HFFc6 (cell line): ENCODE data around the gene TNFRSF19. TPM values are rescaled to one million over a fixed set of nuclear protein-coding genes. Genes with fewer than 3 reads are reported as not detected.
A peak's percentile ranks its signal among the peaks of the same experiment; 100 is the strongest.

Source experiments
- DNase-seq: peaks from one replicate; pipeline ENCODE4 v3.0.0-alpha.2; 2018
- H3K27ac Mint-ChIP-seq: 2 replicates; pipeline ENCODE4 v1.8.0; 2020; ENCODE audit warnings: mild to moderate bottlenecking, mixed read lengths
- H3K27me3 Mint-ChIP-seq: 2 replicates; pipeline ENCODE4 v1.8.0; 2021; ENCODE audit warnings: mild to moderate bottlenecking, moderate library complexity, mixed read lengths; ENCODE audit not compliant: insufficient read depth
- H3K36me3 Mint-ChIP-seq: 2 replicates; pipeline ENCODE4 v1.8.0; 2021; ENCODE audit warnings: low read depth, mixed read lengths
- H3K4me1 Mint-ChIP-seq: 2 replicates; pipeline ENCODE4 v1.8.0; 2020; ENCODE audit warnings: low read depth, mixed read lengths
- H3K4me3 Mint-ChIP-seq: 2 replicates; pipeline ENCODE4 v1.8.0; 2020; ENCODE audit warnings: mild to moderate bottlenecking, moderate library complexity, mixed read lengths
- H3K9me3 Mint-ChIP-seq: 2 replicates; pipeline ENCODE4 v1.8.0; 2020; ENCODE audit warnings: mild to moderate bottlenecking, mixed read lengths
- total RNA-seq, 6 experiments: library from RNA; stranded (reverse); fragmentation: NEBNext Ultra II Directional; extraction: Animal tissue kit (Norgen Biotek cat#: 25700); gene quantifications; 2 replicates in 1 of 6; 3 replicates in 5 of 6; pipeline ENCODE4 v1.2.3, GENCODE V29; 2021
- TF ChIP-seq, protein P1 (sequence below): fragments of 200-600 bp; sonication (generic); IDR thresholded peaks from 2 replicates; pipeline ENCODE4 v1.5.0; 2021; ENCODE audit warnings: antibody characterized with exemption, mild to moderate bottlenecking

TNFRSF19 gene
- total RNA-seq, 6 experiments from 2014 or later, result 5.9 to 10.1 (median 8.7) TPM

DNA sequence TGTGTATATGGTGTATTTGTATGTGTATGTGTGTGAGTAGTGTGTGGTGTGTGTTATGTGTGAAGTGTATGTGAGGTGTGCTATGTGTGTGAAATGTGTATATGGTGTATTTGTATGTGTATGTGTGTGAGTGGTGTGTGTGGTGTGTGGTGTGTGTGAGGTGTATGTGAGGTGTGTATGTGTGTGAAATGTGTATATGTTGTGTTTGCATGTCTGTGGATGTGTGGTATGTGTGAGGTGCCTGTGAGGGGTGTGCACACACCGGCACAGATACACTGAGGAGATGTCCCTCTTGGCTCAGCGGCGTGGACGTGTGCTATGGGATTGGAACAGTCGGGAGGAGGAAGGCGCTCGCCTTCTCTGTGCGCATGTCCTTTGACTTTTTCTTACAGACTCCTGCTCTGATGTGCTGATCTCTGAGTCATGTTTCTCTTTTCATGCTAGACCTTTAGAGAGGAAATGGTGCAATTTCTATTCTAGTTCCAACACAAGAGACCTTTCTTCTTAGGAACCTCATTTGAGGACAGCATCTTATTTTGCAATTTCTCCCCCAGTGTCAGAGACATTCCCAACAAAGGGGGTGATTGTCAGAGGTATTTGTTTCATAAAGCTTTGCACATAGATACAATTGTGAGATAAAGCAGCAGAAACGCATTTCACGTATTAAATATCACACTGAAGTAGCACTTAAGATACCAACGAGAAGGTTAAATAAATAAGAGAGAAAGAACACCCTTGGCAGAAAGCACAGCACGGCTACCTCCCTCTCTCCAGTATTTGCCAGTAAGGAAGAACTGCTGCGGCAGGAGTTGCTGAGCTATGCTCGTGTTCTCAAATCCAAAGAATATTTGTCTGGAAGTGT lies 11.3 kb upstream of the TNFRSF19 start:
- Mint-ChIP-seq H3K36me3 (no peaks in the 10 kb centered on the region), H3K4me3 (no peak overlapping the region), H3K27me3 (no peaks in the 10 kb centered on the region)

DNA sequence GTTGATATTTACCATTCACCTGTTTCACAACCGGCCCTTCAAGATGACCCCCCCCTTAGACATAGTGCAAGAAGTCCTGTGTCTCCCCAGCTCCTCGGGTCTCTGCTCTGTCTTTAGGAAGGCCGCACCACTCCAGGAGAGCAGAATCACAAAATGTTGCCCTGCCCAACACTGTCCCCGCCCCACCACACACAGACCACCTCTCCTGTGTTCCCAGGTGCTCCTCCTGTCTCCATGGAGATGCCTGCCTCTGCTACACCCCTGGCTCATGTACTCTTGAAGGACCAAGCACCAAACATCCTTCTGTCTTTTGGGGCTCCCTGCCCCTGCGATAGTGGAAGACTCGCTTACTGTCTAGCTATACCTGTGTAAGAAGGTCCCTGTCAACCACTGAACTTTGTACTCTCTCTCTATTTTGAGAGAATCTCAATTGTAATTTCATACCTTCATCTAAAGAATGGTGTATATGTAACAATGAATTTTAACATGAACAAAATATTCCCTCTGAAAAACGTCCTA lies 9.6 kb upstream of the TNFRSF19 start:
- no peaks in the 10 kb centered on the region for H3K9me3 Mint-ChIP-seq
- H3K36me3 Mint-ChIP-seq, result no peaks in the 10 kb centered on the region
- DNase-seq, result no peak
- H3K4me3 Mint-ChIP-seq, result no peak overlapping the region
- no peak overlapping the region for H3K27ac Mint-ChIP-seq
- TF ChIP-seq, protein P1, sequence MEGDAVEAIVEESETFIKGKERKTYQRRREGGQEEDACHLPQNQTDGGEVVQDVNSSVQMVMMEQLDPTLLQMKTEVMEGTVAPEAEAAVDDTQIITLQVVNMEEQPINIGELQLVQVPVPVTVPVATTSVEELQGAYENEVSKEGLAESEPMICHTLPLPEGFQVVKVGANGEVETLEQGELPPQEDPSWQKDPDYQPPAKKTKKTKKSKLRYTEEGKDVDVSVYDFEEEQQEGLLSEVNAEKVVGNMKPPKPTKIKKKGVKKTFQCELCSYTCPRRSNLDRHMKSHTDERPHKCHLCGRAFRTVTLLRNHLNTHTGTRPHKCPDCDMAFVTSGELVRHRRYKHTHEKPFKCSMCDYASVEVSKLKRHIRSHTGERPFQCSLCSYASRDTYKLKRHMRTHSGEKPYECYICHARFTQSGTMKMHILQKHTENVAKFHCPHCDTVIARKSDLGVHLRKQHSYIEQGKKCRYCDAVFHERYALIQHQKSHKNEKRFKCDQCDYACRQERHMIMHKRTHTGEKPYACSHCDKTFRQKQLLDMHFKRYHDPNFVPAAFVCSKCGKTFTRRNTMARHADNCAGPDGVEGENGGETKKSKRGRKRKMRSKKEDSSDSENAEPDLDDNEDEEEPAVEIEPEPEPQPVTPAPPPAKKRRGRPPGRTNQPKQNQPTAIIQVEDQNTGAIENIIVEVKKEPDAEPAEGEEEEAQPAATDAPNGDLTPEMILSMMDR, result no peak
- H3K4me1 Mint-ChIP-seq, result no peaks in the 10 kb centered on the region
- no peaks in the 10 kb centered on the region for H3K27me3 Mint-ChIP-seq

More for the DNA sequence above, 11.3 kb upstream of the TNFRSF19 start:
- no peak overlapping the region for H3K27ac Mint-ChIP-seq
- DNase-seq, result peak; percentile 64
- H3K9me3 Mint-ChIP-seq, result no peaks in the 10 kb centered on the region
- H3K4me1 Mint-ChIP-seq, result peaks cover 7% of the 10 kb centered on the region
- TF ChIP-seq, protein P1, result no peak

DNA sequence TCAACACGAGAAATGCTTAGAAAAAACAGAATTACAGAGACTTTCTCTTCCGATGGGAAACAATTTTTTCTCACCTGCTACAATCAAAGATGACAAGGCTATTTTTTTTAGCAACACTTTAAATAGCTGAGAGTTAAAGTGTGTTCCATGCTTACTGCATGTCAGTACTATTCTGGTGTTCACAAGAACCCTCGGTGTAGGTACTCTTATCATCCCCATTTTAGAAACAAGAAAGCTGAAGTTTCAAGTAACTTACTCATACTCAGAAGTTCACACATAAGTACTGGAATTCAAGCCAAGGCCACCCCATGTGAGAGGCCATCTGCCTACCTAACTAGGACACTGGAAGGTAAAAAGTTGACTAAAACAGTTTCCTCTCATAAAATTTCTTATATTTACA lies 9.0 kb upstream of the TNFRSF19 start:
- TF ChIP-seq, protein P1, result no peak
- no peaks in the 10 kb centered on the region for H3K4me1 Mint-ChIP-seq
- DNase-seq, result no peak
- no peak overlapping the region for H3K27ac Mint-ChIP-seq
- no peak overlapping the region for H3K4me3 Mint-ChIP-seq
- H3K27me3 Mint-ChIP-seq, result no peaks in the 10 kb centered on the region
- no peaks in the 10 kb centered on the region for H3K9me3 Mint-ChIP-seq
- H3K36me3 Mint-ChIP-seq, result no peaks in the 10 kb centered on the region

DNA sequence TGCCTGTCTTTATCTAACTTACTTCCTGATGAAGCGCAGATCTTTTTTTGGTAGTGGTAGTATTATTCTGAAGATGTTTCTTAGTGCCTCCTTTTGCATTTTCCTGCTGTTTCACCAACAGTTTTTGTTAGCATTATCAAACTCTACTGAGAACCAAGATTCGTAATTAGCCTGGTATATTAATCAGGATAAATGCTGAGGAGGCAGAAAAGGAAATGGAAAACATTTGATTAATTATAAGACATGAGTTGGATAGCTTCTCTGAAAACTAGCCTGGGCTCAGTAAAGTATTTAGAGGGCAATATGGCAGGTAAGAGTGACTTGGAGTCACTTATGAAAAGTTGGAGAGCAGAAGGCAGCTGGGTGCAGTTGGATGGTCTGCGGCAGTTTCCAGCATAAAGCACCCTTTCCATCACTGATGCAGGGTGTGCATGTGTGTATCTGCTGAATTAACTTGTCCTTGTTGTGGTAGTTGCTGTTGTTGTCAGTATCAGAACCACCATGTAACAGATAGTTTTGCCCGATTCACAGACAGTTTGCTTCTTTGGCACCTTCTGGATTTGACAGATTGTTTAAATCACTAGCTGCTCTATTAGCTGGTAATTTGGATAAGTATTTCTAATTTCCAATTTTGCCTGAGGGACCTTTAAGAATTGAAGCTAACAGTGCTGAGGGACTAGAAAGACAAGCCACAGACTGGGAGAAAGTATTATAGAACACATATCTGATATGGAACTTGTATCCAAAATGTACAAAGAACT lies 6.9 kb upstream of the TNFRSF19 start:
- Mint-ChIP-seq H3K4me3 (no peak overlapping the region), H3K36me3 (no peaks in the 10 kb centered on the region), H3K27ac (no peak overlapping the region), H3K4me1 (no peaks in the 10 kb centered on the region), H3K27me3 (no peaks in the 10 kb centered on the region; the same call in 1 of the 2 replicates), H3K9me3 (no peaks in the 10 kb centered on the region)
- TF ChIP-seq, protein P1, result no peak
- no peak for DNase-seq

DNA sequence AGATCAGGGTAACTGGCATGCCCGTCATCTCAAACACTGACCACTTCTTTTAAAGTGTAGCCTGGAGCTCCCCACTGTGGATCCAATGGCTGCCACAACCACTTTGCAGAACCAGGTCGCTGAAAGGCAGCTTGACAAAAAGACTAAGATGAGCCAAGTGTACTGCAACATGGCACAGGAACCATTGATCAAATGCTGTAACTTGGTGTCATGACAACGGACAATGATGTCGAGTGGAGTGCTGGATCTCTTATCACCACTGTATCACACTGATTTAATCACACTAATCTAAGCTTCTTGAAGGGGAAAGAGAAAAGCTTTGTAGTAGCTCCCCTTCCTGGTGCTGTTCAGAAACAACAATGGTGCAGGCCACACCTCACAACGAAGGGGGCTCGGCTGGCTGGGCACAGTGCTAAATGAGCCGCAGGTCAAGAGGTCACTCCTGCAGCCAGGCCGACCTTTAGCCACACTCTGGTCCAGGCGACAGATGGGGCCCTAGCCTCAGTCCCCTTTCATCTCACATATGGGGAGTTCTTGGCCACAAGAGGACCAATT lies 2.2 kb upstream of the TNFRSF19 start:
- Mint-ChIP-seq H3K36me3 (no peaks in the 10 kb centered on the region), H3K27ac (no peak overlapping the region), H3K9me3 (no peaks in the 10 kb centered on the region), H3K27me3 (no peaks in the 10 kb centered on the region; the same call in 1 of the 2 replicates), H3K4me3 (no peak overlapping the region), H3K4me1 (peaks cover 30% of the 10 kb centered on the region)
- no peak for DNase-seq
- TF ChIP-seq, protein P1, result no peak; the same call in 1 of the 2 replicates
